B cell (primary cell): ENCODE results near the gene BAK1. TPM values are rescaled to one million over a fixed set of nuclear protein-coding genes. Genes with fewer than 3 reads are reported as not detected.
"Not testable (repeated sequence)": the region's sequence is repeated elsewhere in the genome, so short reads cannot be mapped to it uniquely, and the experiment has no call there.

Experiments
- ATAC-seq: fragments of 200-7000 bp; cut with Tn5 transposase; one replicate; pipeline ENCODE4 v1.10.0; 2021; ENCODE audit warnings: low read depth, mild to moderate bottlenecking, moderate number of reproducible peaks, moderate library complexity
- CTCF ChIA-PET: fragments of 350-600 bp; sonication (Branson Sonifier 250); formaldehyde crosslinking; loops from one replicate; lab custom pipeline; 2021; ENCODE audit warnings: antibody characterized with exemption, inconsistent platforms; lab: Charles Lee
- POLR2A ChIA-PET: fragments of 350-600 bp; sonication (Branson Sonifier 250); formaldehyde crosslinking; loops from one replicate; lab custom pipeline; 2021; ENCODE audit warnings: antibody characterized with exemption; lab: Charles Lee
- DNase-seq: peaks from one replicate; pipeline ENCODE4 v3.0.0; 2013
- H2AFZ ChIP-seq: 2 replicates; pipeline ENCODE4 v1.6.1; 2012; ENCODE audit warnings: mild to moderate bottlenecking, low read depth, low read length; ENCODE audit not compliant: insufficient read depth, poor library complexity, severe bottlenecking
- H3K27ac ChIP-seq, 2 donors: 1 replicate in 1 of 2; 2 replicates in 1 of 2; pipeline ENCODE4 v1.5.1; 2012 to 2013; ENCODE audit warnings: low read length in 2 of 2, mild to moderate bottlenecking in 2 of 2, moderate library complexity in 1 of 2
- H3K27me3 ChIP-seq, 4 experiments: fragments of 200-600 bp in 1 of 4; sonication (generic) in 1 of 4; replicated peaks in 1 of 4; 1 replicate in 2 of 4; 2 replicates in 2 of 4; pipeline versions ENCODE4 v1.6.1 to v1.7.0; 2013 to 2016; ENCODE audit warnings: low read length in 3 of 4, mild to moderate bottlenecking in 2 of 4, mixed read lengths in 1 of 4, moderate library complexity in 1 of 4; ENCODE audit not compliant: insufficient read depth in 4 of 4, control insufficient read depth in 3 of 4; ENCODE audit errors: control extremely low read depth in 1 of 4
- H3K36me3 ChIP-seq, 2 experiments: replicated peaks in 1 of 2; 1 replicate in 1 of 2; 2 replicates in 1 of 2; pipeline versions ENCODE4 v1.6.1 to v1.7.1; 2013; ENCODE audit warnings: low read length in 1 of 2; ENCODE audit not compliant: insufficient read depth in 2 of 2, control insufficient read depth in 1 of 2; ENCODE audit errors: control extremely low read depth in 1 of 2, extremely low read depth in 1 of 2
- H3K4me1 ChIP-seq, 2 donors: fragments of 200-600 bp in 1 of 2; sonication (generic) in 1 of 2; 1 replicate in 1 of 2; 2 replicates in 1 of 2; pipeline versions ENCODE4 v1.5.1 to v1.6.1; 2013 to 2017; ENCODE audit warnings: low read length in 2 of 2; ENCODE audit not compliant: control insufficient read depth in 2 of 2, insufficient read depth in 2 of 2
- H3K4me2 ChIP-seq: replicated peaks from 2 replicates; pipeline ENCODE3; 2012; ENCODE audit warnings: mild to moderate bottlenecking, low read depth, low read length; ENCODE audit not compliant: poor library complexity, severe bottlenecking
- H3K4me3 ChIP-seq, 5 experiments: fragments of 200-600 bp in 1 of 5; sonication (generic) in 1 of 5; 1 replicate in 3 of 5; 2 replicates in 2 of 5; pipeline versions ENCODE4 v1.5.1 to v1.7.0; 2011 to 2016; ENCODE audit warnings: low read length in 4 of 5, mild to moderate bottlenecking in 4 of 5, low read depth in 2 of 5, control low read depth in 1 of 5, moderate library complexity in 1 of 5; ENCODE audit not compliant: insufficient read depth in 1 of 5; ENCODE audit errors: control extremely low read depth in 1 of 5, extremely low read depth in 1 of 5
- H3K79me2 ChIP-seq: fragments of 200-600 bp; sonication (generic); one replicate; pipeline ENCODE4 v1.6.0; 2016; ENCODE audit warnings: low read length; ENCODE audit not compliant: control insufficient read depth, insufficient read depth
- H3K9ac ChIP-seq: fragments of 200-600 bp; sonication (generic); 2 replicates; pipeline ENCODE4 v1.6.1; 2017; ENCODE audit warnings: mild to moderate bottlenecking, low read length, moderate library complexity
- H3K9me3 ChIP-seq, 3 donors: one replicate each; pipeline versions ENCODE4 v1.6.1 to v1.7.1; 2013; ENCODE audit warnings: low read length in 2 of 3; ENCODE audit not compliant: control insufficient read depth in 2 of 3, insufficient read depth in 1 of 3; ENCODE audit errors: control extremely low read depth in 1 of 3
- H4K20me1 ChIP-seq: 2 replicates; pipeline ENCODE4 v1.6.0; 2012; ENCODE audit warnings: mild to moderate bottlenecking, low read length; ENCODE audit not compliant: insufficient read depth, control insufficient read depth, poor library complexity, severe bottlenecking
- H3K27ac Mint-ChIP-seq: one replicate; pipeline ENCODE4 v1.8.0; 2021; ENCODE audit warnings: mixed read lengths
- H3K27me3 Mint-ChIP-seq: one replicate; pipeline ENCODE4 v1.8.0; 2021; ENCODE audit warnings: mixed read lengths
- H3K4me1 Mint-ChIP-seq: one replicate; pipeline ENCODE4 v1.8.0; 2021; ENCODE audit warnings: mixed read lengths
- H3K4me3 Mint-ChIP-seq: one replicate; pipeline ENCODE4 v1.8.0; 2021; ENCODE audit warnings: mixed read lengths
- H3K9me3 Mint-ChIP-seq: one replicate; pipeline ENCODE4 v1.8.0; 2022; ENCODE audit warnings: mixed read lengths; ENCODE audit not compliant: insufficient read depth
- EZH2 ChIP-seq: IDR thresholded peaks from 2 replicates; pipeline ENCODE4 v1.6.1; 2012; ENCODE audit warnings: borderline replicate concordance, low read depth, mild to moderate bottlenecking, moderate library complexity, low read length; ENCODE audit not compliant: insufficient read depth, poor library complexity, severe bottlenecking
- WGBS: methylation state at CpG from one replicate; pipeline ENCODE4 v1.1.5; 2013; ENCODE audit warnings: missing lambda C conversion rate; ENCODE audit not compliant: insufficient coverage; 5-methylcytosine and 5-hydroxymethylcytosine counted together
- intact Hi-C: fragments of 100-400 bp; cut with micrococcal nuclease; formaldehyde crosslinking; loops from one replicate; pipeline ENCODE4 v1.10.0; 2022
- polyA plus RNA-seq: library from polyadenylated mRNA; depleted of rRNA; stranded (reverse); fragments of >200 nt; gene quantifications from 2 replicates; pipeline ENCODE4 v1.2.3, GENCODE V29; 2012
- total RNA-seq, 2 donors: library from RNA; stranded (reverse); fragments of 120-200 nt in 1 of 2; gene quantifications; 1 replicate in 1 of 2; 2 replicates in 1 of 2; pipeline versions ENCODE4 v1.2.3 to v1.2.4, GENCODE V29; 2013 to 2022
- TF ChIP-seq, protein P1 (sequence below): fragments of 200-600 bp; IDR thresholded peaks from one replicate; pipeline ENCODE4 v1.8.0; 2022; ENCODE audit warnings: antibody characterized with exemption, mild to moderate bottlenecking

BAK1 gene
- total and polyA plus RNA-seq, 2 donors (not counting 1 experiment from before 2014, with no cell fraction given) = 23.3 to 34.3 TPM

DNA sequence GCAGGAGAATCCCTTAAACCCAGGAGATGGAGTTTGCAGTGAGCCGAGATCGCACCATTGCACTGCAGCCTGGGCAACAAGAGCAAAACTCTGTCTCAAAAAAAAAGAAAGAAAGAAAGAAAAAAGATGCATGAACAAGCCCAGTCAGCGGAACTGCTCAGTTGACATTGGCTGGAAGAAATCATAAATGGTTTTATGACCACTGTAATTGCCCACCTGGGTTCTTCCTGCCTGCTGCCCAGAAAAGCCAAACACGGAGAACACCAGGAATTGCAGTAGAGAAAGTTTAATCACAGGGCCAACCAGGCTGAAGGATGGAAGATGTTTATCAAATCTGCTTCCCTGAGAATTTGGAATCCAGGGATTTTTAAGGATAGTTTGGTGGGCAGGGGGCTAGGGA lies 22.7 kb downstream of the BAK1 start:
- no peak overlapping the region for H3K4me2 ChIP-seq
- H3K36me3 ChIP-seq = no peaks in the 10 kb centered on the region
- ATAC-seq (no peak), DNase-seq (no peak)
- no peak for TF ChIP-seq EZH2
- TF ChIP-seq, protein P1, sequence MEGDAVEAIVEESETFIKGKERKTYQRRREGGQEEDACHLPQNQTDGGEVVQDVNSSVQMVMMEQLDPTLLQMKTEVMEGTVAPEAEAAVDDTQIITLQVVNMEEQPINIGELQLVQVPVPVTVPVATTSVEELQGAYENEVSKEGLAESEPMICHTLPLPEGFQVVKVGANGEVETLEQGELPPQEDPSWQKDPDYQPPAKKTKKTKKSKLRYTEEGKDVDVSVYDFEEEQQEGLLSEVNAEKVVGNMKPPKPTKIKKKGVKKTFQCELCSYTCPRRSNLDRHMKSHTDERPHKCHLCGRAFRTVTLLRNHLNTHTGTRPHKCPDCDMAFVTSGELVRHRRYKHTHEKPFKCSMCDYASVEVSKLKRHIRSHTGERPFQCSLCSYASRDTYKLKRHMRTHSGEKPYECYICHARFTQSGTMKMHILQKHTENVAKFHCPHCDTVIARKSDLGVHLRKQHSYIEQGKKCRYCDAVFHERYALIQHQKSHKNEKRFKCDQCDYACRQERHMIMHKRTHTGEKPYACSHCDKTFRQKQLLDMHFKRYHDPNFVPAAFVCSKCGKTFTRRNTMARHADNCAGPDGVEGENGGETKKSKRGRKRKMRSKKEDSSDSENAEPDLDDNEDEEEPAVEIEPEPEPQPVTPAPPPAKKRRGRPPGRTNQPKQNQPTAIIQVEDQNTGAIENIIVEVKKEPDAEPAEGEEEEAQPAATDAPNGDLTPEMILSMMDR = no peak
- H3K27me3 ChIP-seq = no peaks in the 10 kb centered on the region
- WGBS = 96% methylated on average over 4 of the region's 4 CpGs
- H3K4me3 ChIP-seq = no peak overlapping the region
- no peaks in the 10 kb centered on the region for H3K4me1 Mint-ChIP-seq
- H3K79me2 ChIP-seq = no peaks in the 10 kb centered on the region
- no peaks in the 10 kb centered on the region for H4K20me1 ChIP-seq
- H3K9ac ChIP-seq = no peak overlapping the region
- CTCF ChIA-PET = no interaction called here
- H3K27ac ChIP-seq = no peak overlapping the region
- H2AFZ ChIP-seq = no peak overlapping the region
- peaks cover 0 to 5% (median 0%) of the 10 kb centered on the region in 3 donors for H3K9me3 ChIP-seq
- H3K4me1 ChIP-seq = no peaks in the 10 kb centered on the region
- H3K4me3 Mint-ChIP-seq = no peak overlapping the region
- H3K9me3 Mint-ChIP-seq = no peaks in the 10 kb centered on the region
- POLR2A ChIA-PET = no interaction called here
- intact Hi-C loops = no loop called here
- H3K27me3 Mint-ChIP-seq = no peaks in the 10 kb centered on the region
- no peak overlapping the region for H3K27ac Mint-ChIP-seq

DNA sequence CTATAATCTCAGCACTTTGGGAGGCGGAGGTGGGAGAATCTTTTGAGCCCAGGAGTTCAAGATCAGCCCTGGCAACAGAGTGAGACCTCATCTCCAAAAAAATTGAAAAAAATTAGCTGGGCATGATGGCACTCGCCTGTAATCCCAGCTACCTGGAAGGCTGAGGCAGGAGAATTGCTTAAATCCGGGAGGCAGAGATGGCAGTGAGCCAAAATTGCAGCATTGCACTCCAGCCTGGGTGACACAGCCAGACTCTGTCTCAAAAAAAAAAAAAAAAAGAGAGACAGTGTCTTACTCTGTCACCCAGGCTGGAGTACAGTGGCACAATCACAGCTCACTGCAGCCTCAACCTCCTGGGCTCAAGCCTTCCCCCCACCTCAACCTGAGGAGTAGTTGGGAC lies 27.2 kb downstream of the BAK1 start:
- H4K20me1 ChIP-seq, H3K36me3 ChIP-seq, H3K4me1 ChIP-seq, H3K9me3 ChIP-seq, H3K4me2 ChIP-seq, H3K27me3 ChIP-seq, DNase-seq, H3K4me3 Mint-ChIP-seq, H3K9ac ChIP-seq, H3K27ac Mint-ChIP-seq, CTCF ChIA-PET, H2AFZ ChIP-seq, H3K4me1 Mint-ChIP-seq, ATAC-seq, H3K79me2 ChIP-seq, H3K9me3 Mint-ChIP-seq, H3K27ac ChIP-seq, H3K27me3 Mint-ChIP-seq, POLR2A ChIA-PET, H3K4me3 ChIP-seq, intact Hi-C loops: not testable (repeated sequence)
- WGBS = 82% methylated on average over 3 of the region's 3 CpGs
